ENCODE results near the gene MYBL2. TPM values are rescaled to one million over a fixed set of nuclear protein-coding genes. Genes with fewer than 3 reads are reported as not detected.
"Not testable (repeated sequence)": the region's sequence is repeated elsewhere in the genome, so short reads cannot be mapped to it uniquely, and the experiment has no call there.

MYBL2 gene
- total RNA-seq, 1 donor from 2014 or later, result not detected

GRCh38 chr20:43750774-43751166 lies 83.9 kb downstream of the MYBL2 start:
- no peak for DNase-seq (ENCODE audit: low spot score)

- no peak for DNase-seq (ENCODE audit: low spot score)
These were observed 84.5 kb downstream of the MYBL2 start for GRCh38 chr20:43751167-43752050.

GRCh38 chr20:43752051-43752360 lies 85.1 kb downstream of the MYBL2 start:
- DNase-seq (ENCODE audit: low spot score), result no peak

- DNase-seq (ENCODE audit: low spot score), result no peak
These were observed 85.8 kb downstream of the MYBL2 start for GRCh38 chr20:43752561-43753301.

- no peak for DNase-seq (ENCODE audit: low spot score)
These were observed 88.5 kb downstream of the MYBL2 start for GRCh38 chr20:43755390-43755789.

GRCh38 chr20:43755851-43756250 lies 88.9 kb downstream of the MYBL2 start:
- DNase-seq (ENCODE audit: low spot score), result no peak

- not testable (repeated sequence) for DNase-seq (ENCODE audit: low spot score)
These were observed 91.0 kb downstream of the MYBL2 start for GRCh38 chr20:43757888-43758287.

GRCh38 chr20:43761386-43762340 lies 94.7 kb downstream of the MYBL2 start:
- no peak for DNase-seq (ENCODE audit: low spot score)

- DNase-seq (ENCODE audit: low spot score), result no peak
These were observed 96.0 kb downstream of the MYBL2 start for GRCh38 chr20:43762911-43763310.

- no peak for DNase-seq (ENCODE audit: low spot score)
These were observed 99.0 kb downstream of the MYBL2 start for GRCh38 chr20:43765916-43766315.

Other genes with a start within 250 kb of the MYBL2 start
- 99.8 TPM for gene SRSF6, start 209.2 kb upstream of the MYBL2 start, total RNA-seq
- 8.4 TPM for gene L3MBTL1, start 159.4 kb upstream of the MYBL2 start, total RNA-seq
- gene SGK2, start 108.1 kb upstream of the MYBL2 start, total RNA-seq, result 14.0 TPM
- gene IFT52, start 76.2 kb upstream of the MYBL2 start, total RNA-seq, result 25.9 TPM
- not detected for gene GTSF1L, start 59.9 kb downstream of the MYBL2 start, total RNA-seq
- gene TOX2, start 247.7 kb downstream of the MYBL2 start, total RNA-seq, result 1.2 TPM

Data from mesenteric fat pad (tissue), 1 donor.